GM23248 (cell line): Measurements from ENCODE around the gene COL23A1.

Source experiments
- EZH2 ChIP-seq: fragments of 200-600 bp; sonication (generic); IDR thresholded peaks from 2 replicates; pipeline ENCODE4 v1.6.1; 2018; ENCODE audit warnings: antibody characterized with exemption, mild to moderate bottlenecking; ENCODE audit not compliant: insufficient read depth, poor library complexity, severe bottlenecking
- EZH2phosphoT487 ChIP-seq: fragments of 200-600 bp; sonication (generic); IDR thresholded peaks from 2 replicates; pipeline ENCODE4 v1.6.1; 2018; ENCODE audit warnings: antibody characterized with exemption, moderate library complexity, mild to moderate bottlenecking, low read depth; ENCODE audit not compliant: insufficient read depth

DNA sequence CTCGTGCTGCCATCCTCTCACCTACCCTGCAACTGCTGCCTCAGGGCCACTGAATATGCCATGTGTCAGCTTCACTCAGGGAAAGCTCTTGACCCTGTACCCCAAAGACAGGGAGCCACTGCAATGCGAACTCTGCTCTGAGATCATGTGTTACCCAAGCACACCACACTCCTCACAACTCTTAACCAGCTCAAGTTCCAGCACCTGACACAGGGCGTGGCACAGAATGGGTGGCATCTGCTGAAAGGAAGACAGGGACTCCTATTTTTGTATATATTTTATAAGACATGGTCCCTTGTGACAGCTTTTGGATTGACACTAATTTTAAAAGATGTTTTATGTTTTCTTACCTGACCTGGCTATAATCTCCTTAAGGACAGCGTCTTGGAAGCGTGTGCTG lies 368.3 kb downstream of the COL23A1 start:
- TF ChIP-seq EZH2 (no peak), EZH2phosphoT487 (no peak)
